ENCODE data around the gene NMD3. TPM values are rescaled to one million over a fixed set of nuclear protein-coding genes. Genes with fewer than 3 reads are reported as not detected.

NMD3 gene
- total RNA-seq, 6 donors from 2014 or later, result 16.2 to 46.1 (median 39.6) TPM

GRCh38 chr3:161293381-161293780 lies 72.3 kb downstream of the NMD3 start:
- Histone ChIP-seq H3K4me3 (no peak overlapping the region), H3K9me3 (peaks cover 6 to 11% (median 7%) of the 10 kb centered on the region in 4 donors), H3K36me3 (no peaks in the 10 kb centered on the region), H3K27ac (no peak overlapping the region), H3K27me3 (no peaks in the 10 kb centered on the region), H3K4me1 (no peaks in the 10 kb centered on the region)
- ATAC-seq (ENCODE audit: low FRiP score in 2 of 2) (no peak), DNase-seq (no peak)
- 77 to 83% methylated on average over 2 of the region's 2 CpGs for WGBS, 2 donors
- no peak for TF ChIP-seq POLR2AphosphoS5 (IDR thresholded peaks at IDR 0.05)

GRCh38 chr3:161295325-161295724 lies 74.2 kb downstream of the NMD3 start:
- no peaks in the 10 kb centered on the region for H3K4me1 ChIP-seq
- H3K4me3 ChIP-seq, result no peak overlapping the region
- H3K9me3 ChIP-seq, result peaks cover 6 to 21% (median 13%) of the 10 kb centered on the region in 4 donors
- ATAC-seq (ENCODE audit: low FRiP score in 2 of 2) (no peak), DNase-seq (no peak)
- H3K27me3 ChIP-seq, result no peaks in the 10 kb centered on the region
- TF ChIP-seq CTCF (IDR thresholded peaks at IDR 0.05) (no peak), EP300 (IDR thresholded peaks at IDR 0.05) (no peak), POLR2AphosphoS5 (IDR thresholded peaks at IDR 0.05) (no peak), POLR2A (IDR thresholded peaks at IDR 0.05) (no peak)
- no peaks in the 10 kb centered on the region for H3K36me3 ChIP-seq
- no peak overlapping the region for H3K27ac ChIP-seq

GRCh38 chr3:161296814-161297213 lies 75.7 kb downstream of the NMD3 start:
- TF ChIP-seq POLR2A (IDR thresholded peaks at IDR 0.05) (no peak), CTCF (IDR thresholded peaks at IDR 0.05) (no peak), POLR2AphosphoS5 (IDR thresholded peaks at IDR 0.05) (no peak), EP300 (IDR thresholded peaks at IDR 0.05) (no peak)
- Histone ChIP-seq H3K36me3 (no peaks in the 10 kb centered on the region), H3K4me3 (no peak overlapping the region), H3K27ac (no peak overlapping the region), H3K9me3 (peaks cover 6 to 21% (median 13%) of the 10 kb centered on the region in 4 donors), H3K4me1 (no peaks in the 10 kb centered on the region), H3K27me3 (no peaks in the 10 kb centered on the region)
- WGBS, 2 donors, result 96 to 98% methylated on average over 3 of the region's 3 CpGs
- ATAC-seq (ENCODE audit: low FRiP score in 2 of 2) (no peak), DNase-seq (no peak)

Small RNAs within 50 kb of the gene (small RNA-seq; reads per million reads assigned to genes)
- 0 reads per million in 4 donors for gene AC108738.1

Other genes with a start within 250 kb of the NMD3 start
- 10 to 100 TPM; 14.7 to 31.2 (median 23.3) TPM for gene B3GALNT1, start 116.0 kb upstream of the NMD3 start, total RNA-seq
- gene SPTSSB, start 150.2 kb downstream of the NMD3 start, total RNA-seq, result 1 to 10 TPM in 1 of 6 donors, under 1 TPM in 2, not detected in 3; 0.46 to 1.1 (median 0.98) TPM

Measured in upper lobe of left lung (tissue), 6 donors.